ENCODE data around the gene PCOLCE2. TPM values are rescaled to one million over a fixed set of nuclear protein-coding genes. Genes with fewer than 3 reads are reported as not detected.

The PCOLCE2 gene
- total and polyA plus RNA-seq, 2 of the 8 experiments (the other 6 are each of a cell fraction or from before 2014, with no cell fraction given), result 11.1 to 12.6 TPM

- H2BK12ac ChIP-seq (ENCODE audit: low read depth, low read length), result no peak overlapping the region
- H3K27ac ChIP-seq (ENCODE audit: low read depth, low read length), result no peak overlapping the region
- ChIA-PET POLR2A (ENCODE audit: partially characterized antibody) (interaction anchor here (1.3 to 2.7 kb wide), 2 partner anchors 21 to 51 kb away, joined by 3 to 11 read pairs; no protein-coding TSS in a partner anchor), CTCF (ENCODE audit: partially characterized antibody) (interaction anchor here (1.0 to 3.0 kb wide), 5 partner anchors 16 to 100 kb away, joined by 3 to 11 read pairs (median 5); no protein-coding TSS in a partner anchor)
- 88% methylated on average over 2 of the region's 2 CpGs; no CpG with 5 or more reads in 1 of the 2 experiments for WGBS, 2 experiments (ENCODE audit: extremely low coverage in 1 of 2, insufficient coverage in 1 of 2, insufficient read length in 1 of 2, insufficient replicate concordance in 2 of 2, low coverage in 1 of 2, low lambda C conversion rate in 2 of 2, missing lambda C conversion rate in 1 of 2)
- no peak overlapping the region for H4K5ac ChIP-seq (ENCODE audit: insufficient read length, low read depth, low read length)
- no peak overlapping the region for H3K4me3 ChIP-seq (ENCODE audit: extremely low read depth in 1 of 4, insufficient read depth in 2 of 4, low read depth in 3 of 4, low read length in 4 of 4)
- peaks cover 0 to 8% (median 5%) of the 10 kb centered on the region in 4 experiments; a peak in 5 of 7 replicates for H3K27me3 ChIP-seq (replicated peaks in 1 of 4; ENCODE audit: control insufficient read depth in 3 of 4, extremely low read depth in 1 of 4, insufficient read depth in 3 of 4, low read length in 3 of 4)
- H4K20me1 ChIP-seq (replicated peaks in 1 of 2; ENCODE audit: control insufficient read depth in 1 of 2, insufficient read depth in 2 of 2, low read length in 2 of 2), result no peaks in the 10 kb centered on the region
- no peaks in the 10 kb centered on the region for H3K9me3 ChIP-seq (ENCODE audit: insufficient read depth in 2 of 2, low read depth in 1 of 2, low read length in 1 of 2)
- H2BK20ac ChIP-seq (ENCODE audit: low read length), result no peak overlapping the region
- H2BK15ac ChIP-seq (ENCODE audit: low read length), result no peak overlapping the region
- H3K4me1 ChIP-seq (replicated peaks in 1 of 4; ENCODE audit: control insufficient read depth in 3 of 4, insufficient read depth in 4 of 4, low read length in 3 of 4), result peaks cover 0 to 4% (median 2%) of the 10 kb centered on the region in 4 experiments; a peak in 3 of 7 replicates
- no peak overlapping the region for H3K9ac ChIP-seq (replicated peaks in 1 of 4; ENCODE audit: extremely low read depth in 1 of 4, low read depth in 3 of 4, low read length in 3 of 4)
- no peak overlapping the region for H2AFZ ChIP-seq (ENCODE audit: low read length)
- no peak overlapping the region for H4K8ac ChIP-seq (ENCODE audit: extremely low read depth, insufficient read depth, low read length)
- peaks cover 12% of the 10 kb centered on the region; the same call in 1 of the 2 replicates for H3K23me2 ChIP-seq (ENCODE audit: low read depth, low read length)
- DNase-seq (ENCODE audit: low read depth in 1 of 2, low spot score in 2 of 2) (no peak), FAIRE-seq (no peak)
- no peak overlapping the region for H3K4me2 ChIP-seq (ENCODE audit: insufficient read depth in 1 of 2, low read depth in 2 of 2, low read length in 2 of 2)
- no peak overlapping the region for H3K56ac ChIP-seq (replicated peaks; ENCODE audit: insufficient read length, low read depth, low read length)
- no peak overlapping the region for H2BK120ac ChIP-seq (replicated peaks; ENCODE audit: low read depth, low read length)
- no peak overlapping the region for H3K23ac ChIP-seq (ENCODE audit: insufficient read length)
- no peak overlapping the region for H3K4ac ChIP-seq (replicated peaks; ENCODE audit: insufficient read length, low read depth, low read length)
- H3K79me2 ChIP-seq (ENCODE audit: control insufficient read depth in 1 of 2, insufficient read depth in 2 of 2, low read length in 2 of 2), result no peaks in the 10 kb centered on the region
- no peak overlapping the region for H3K14ac ChIP-seq (ENCODE audit: insufficient read length)
- H3K79me1 ChIP-seq (ENCODE audit: low read depth, low read length), result no peaks in the 10 kb centered on the region
- H3K36me3 ChIP-seq (ENCODE audit: control insufficient read depth in 2 of 4, insufficient read depth in 4 of 4, low read length in 3 of 4), result no peaks in the 10 kb centered on the region; a peak in 1 of 8 replicates
- H4K91ac ChIP-seq (replicated peaks; ENCODE audit: insufficient read length, low read length), result no peak overlapping the region
- TF ChIP-seq, protein P1, sequence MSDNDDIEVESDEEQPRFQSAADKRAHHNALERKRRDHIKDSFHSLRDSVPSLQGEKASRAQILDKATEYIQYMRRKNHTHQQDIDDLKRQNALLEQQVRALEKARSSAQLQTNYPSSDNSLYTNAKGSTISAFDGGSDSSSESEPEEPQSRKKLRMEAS (IDR thresholded peaks at IDR 0.05), result no peak
- TF ChIP-seq TEAD4 (IDR thresholded peaks at IDR 0.05; ENCODE audit: low read depth, low read length), result no peak
- no peak for TF ChIP-seq EZH2 (IDR thresholded peaks at IDR 0.05; ENCODE audit: low read depth, low read length, severe bottlenecking)
- no peak for TF ChIP-seq POU5F1 (IDR thresholded peaks at IDR 0.05; ENCODE audit: low read depth, low read length)
- no peak for TF ChIP-seq KDM4A (IDR thresholded peaks at IDR 0.05; ENCODE audit: low read depth, low read length, severe bottlenecking)
- no peak for TF ChIP-seq YY1 (IDR thresholded peaks at IDR 0.05; ENCODE audit: low read depth, low read length)
- TF ChIP-seq SUZ12 (IDR thresholded peaks at IDR 0.05; ENCODE audit: low read length), result no peak
- TF ChIP-seq CTBP2 (IDR thresholded peaks at IDR 0.05; ENCODE audit: borderline replicate concordance, insufficient read depth, insufficient read length, low read length), result no peak
- H2BK5ac ChIP-seq (ENCODE audit: low read depth, low read length), result no peak overlapping the region
- H3K18ac ChIP-seq (ENCODE audit: extremely low read depth, low read length), result no peak overlapping the region
- no peak overlapping the region for H2AK5ac ChIP-seq (ENCODE audit: low read depth, low read length)
Measured at GRCh38 chr3:142886940-142887339, 1.9 kb downstream of the PCOLCE2 start.

All from H1 (cell line).